GM12878 (cell line): ENCODE data around the gene ATP8A1. TPM values are rescaled to one million over a fixed set of nuclear protein-coding genes. Genes with fewer than 3 reads are reported as not detected.

Source experiments
- ATAC-seq: fragments of 200-7000 bp; cut with Tn5 transposase; 3 replicates; pipeline ENCODE4 v1.9.1; 2020; ENCODE audit warnings: mild to moderate bottlenecking, moderate library complexity
- BruUV-seq: library from RNA; stranded (reverse); fragments of 400-500 nt; replicated peaks from 2 replicates; lab custom pipeline; 2021; lab: Mats Ljungman, UMichigan
- CTCF ChIA-PET: fragments of 300-600 bp; sonication (Branson Sonifier 250); formaldehyde crosslinking; extraction: SDS; loops from one replicate; lab custom pipeline; 2021; ENCODE audit warnings: inconsistent platforms; lab: Yijun Ruan, JAX
- POLR2A ChIA-PET: fragments of 350-600 bp; formaldehyde crosslinking; extraction: SDS; loops from one replicate; lab custom pipeline; 2021; ENCODE audit warnings: inconsistent platforms; lab: Charles Lee
- RAD21 ChIA-PET: fragments of 300-600 bp; sonication (Branson Sonifier 250); formaldehyde crosslinking; loops from one replicate; lab custom pipeline; 2023; ENCODE audit warnings: antibody characterized with exemption; ENCODE audit not compliant: unreplicated experiment; lab: Charles Lee
- SMC1A ChIA-PET: fragments of 300-600 bp; sonication (Branson Sonifier 250); formaldehyde crosslinking; loops from one replicate; lab custom pipeline; 2023; ENCODE audit not compliant: unreplicated experiment, uncharacterized antibody; lab: Charles Lee
- DNase-seq: peaks from one replicate; pipeline ENCODE4 v3.0.0-alpha.2; 2011; ENCODE audit warnings: low read depth, low spot score
- FAIRE-seq: peaks from 3 replicates; lab custom pipeline; 2011; peaks lifted over from hg19 to GRCh38; lab: Jason Lieb, UNC
- H2AFZ ChIP-seq: 2 replicates; pipeline ENCODE4 v1.6.0; 2011; ENCODE audit warnings: low read depth, low read length, control low read depth; ENCODE audit not compliant: control insufficient read depth
- H3K27ac ChIP-seq: 2 replicates; pipeline ENCODE4 v1.5.1; 2011; ENCODE audit warnings: control low read depth; ENCODE audit not compliant: control insufficient read depth, insufficient read depth
- H3K27me3 ChIP-seq, 2 experiments: replicated peaks in 1 of 2; 2 replicates each; pipeline versions ENCODE4 v1.6.0 to v1.6.1; 2011; ENCODE audit warnings: low read length in 1 of 2; ENCODE audit not compliant: control insufficient read depth in 2 of 2, insufficient read depth in 2 of 2
- H3K36me3 ChIP-seq, 2 experiments: 2 replicates each; pipeline ENCODE4 v1.5.1; 2011; ENCODE audit warnings: low read length in 1 of 2; ENCODE audit not compliant: control insufficient read depth in 2 of 2, insufficient read depth in 2 of 2
- H3K4me1 ChIP-seq: 2 replicates; pipeline ENCODE4 v1.6.1; 2011; ENCODE audit warnings: mild to moderate bottlenecking, low read length, moderate library complexity, mixed read lengths; ENCODE audit not compliant: control insufficient read depth, insufficient read depth
- H3K4me2 ChIP-seq: 2 replicates; pipeline ENCODE4 v1.6.0; 2011; ENCODE audit warnings: control low read depth; ENCODE audit not compliant: control insufficient read depth, insufficient read depth
- H3K4me3 ChIP-seq: fragments of 200-600 bp; sonication (generic); 2 replicates; pipeline ENCODE4 v1.5.1; 2016
- H3K79me2 ChIP-seq: 2 replicates; pipeline ENCODE4 v1.6.0; 2011; ENCODE audit warnings: low read length; ENCODE audit not compliant: control insufficient read depth, insufficient read depth
- H3K9ac ChIP-seq: 2 replicates; pipeline ENCODE4 v1.8.0; 2011; ENCODE audit warnings: low read length, control low read depth, mixed read lengths; ENCODE audit not compliant: control insufficient read depth, insufficient read depth
- H3K9me3 ChIP-seq: replicated peaks from 3 replicates; pipeline ENCODE4 v1.5.1; 2011; ENCODE audit warnings: mild to moderate bottlenecking, low read length; ENCODE audit not compliant: control insufficient read depth, insufficient read depth
- H4K20me1 ChIP-seq: 2 replicates; pipeline ENCODE4 v1.6.0; 2011; ENCODE audit not compliant: control insufficient read depth, insufficient read depth
- ATF7 ChIP-seq: fragments of 450-650 bp; IDR thresholded peaks from 2 replicates; pipeline ENCODE4 v1.6.1; 2016; ENCODE audit warnings: low read depth, mild to moderate bottlenecking
- BCL11A ChIP-seq: IDR thresholded peaks from 2 replicates; pipeline ENCODE4 v1.6.1; 2011; ENCODE audit warnings: low read depth, low read length
- CHD2 ChIP-seq: IDR thresholded peaks from 2 replicates; pipeline ENCODE4 v1.6.1; 2011; ENCODE audit warnings: low read depth, low read length, improper control_type of control experiment, borderline replicate concordance
- DPF2 ChIP-seq: fragments of 450-650 bp; IDR thresholded peaks from 2 replicates; pipeline ENCODE4 v1.6.1; 2017; ENCODE audit warnings: mild to moderate bottlenecking
- IKZF1 ChIP-seq: fragments of 450-650 bp; conservative IDR thresholded peaks from 2 replicates; pipeline ENCODE4 v1.6.1; 2017; ENCODE audit warnings: antibody characterized with exemption, mild to moderate bottlenecking
- JUNB ChIP-seq: IDR thresholded peaks from 2 replicates; pipeline ENCODE4 v1.6.1; 2016; ENCODE audit warnings: antibody characterized with exemption, mild to moderate bottlenecking
- KAT2A ChIP-seq: conservative IDR thresholded peaks from 2 replicates; pipeline ENCODE4 v1.6.1; 2011; ENCODE audit warnings: low read depth, low read length; ENCODE audit not compliant: control insufficient read depth
- KLF5 ChIP-seq: fragments of 450-650 bp; IDR thresholded peaks from 2 replicates; pipeline ENCODE4 v1.6.1; 2014; ENCODE audit warnings: mild to moderate bottlenecking; ENCODE audit not compliant: partially characterized antibody
- PAX8 ChIP-seq: fragments of 450-650 bp; IDR thresholded peaks from 2 replicates; pipeline ENCODE4 v1.6.1; 2017; ENCODE audit warnings: mild to moderate bottlenecking, moderate library complexity
- RAD51 ChIP-seq: fragments of 450-650 bp; IDR thresholded peaks from 2 replicates; pipeline ENCODE4 v1.6.1; 2016; ENCODE audit warnings: moderate library complexity, mild to moderate bottlenecking, inconsistent platforms
- SMARCA5 ChIP-seq: fragments of 450-650 bp; IDR thresholded peaks from 2 replicates; pipeline ENCODE4 v1.6.1; 2017; ENCODE audit warnings: mild to moderate bottlenecking
- TARDBP ChIP-seq: IDR thresholded peaks from 2 replicates; pipeline ENCODE4 v1.6.1; 2016; ENCODE audit warnings: borderline replicate concordance
- TCF3 ChIP-seq: IDR thresholded peaks from 2 replicates; pipeline ENCODE4 v1.6.1; 2012; ENCODE audit warnings: low read depth, mild to moderate bottlenecking, low read length, borderline replicate concordance; ENCODE audit not compliant: insufficient read depth
- WRNIP1 ChIP-seq: IDR thresholded peaks from 2 replicates; pipeline ENCODE4 v1.6.1; 2011; ENCODE audit warnings: low read depth, low read length, improper control_type of control experiment, borderline replicate concordance
- ZNF622 ChIP-seq: fragments of 450-650 bp; IDR thresholded peaks from 2 replicates; pipeline ENCODE4 v1.6.1; 2017; ENCODE audit warnings: mild to moderate bottlenecking, inconsistent platforms
- WGBS: methylation state at CpG from one replicate; pipeline ENCODE4 v1.1.6; 2016; ENCODE audit warnings: low lambda C conversion rate; ENCODE audit not compliant: insufficient replicate concordance, insufficient coverage; ENCODE audit errors: missing lambda C conversion rate; 5-methylcytosine and 5-hydroxymethylcytosine counted together
- in situ Hi-C: fragments of 300-500 bp; cut with MboI; formaldehyde crosslinking; loops from 9 replicates; pipeline ENCODE4 v1.14.3; 2018; ENCODE audit warnings: mixed read lengths
- intact Hi-C: fragments of 100-400 bp; cut with micrococcal nuclease; formaldehyde crosslinking; loops from one replicate; pipeline ENCODE4 v1.14.2; 2022; ENCODE audit not compliant: unreplicated experiment
- polyA plus RNA-seq, 11 experiments: library from polyadenylated mRNA; depleted of rRNA in 4 of 11; unstranded in 6 of 11; stranded (reverse) in 5 of 11; fragments of >200 nt; fragmentation: Nextera tagmentation in 4 of 11; fragmentation: Illumina TruSeq in 1 of 11; extraction: Ambion mirVana in 4 of 11; extraction: Trizol in 1 of 11; gene quantifications; 1 replicate in 1 of 11; 2 replicates in 10 of 11; pipeline versions ENCODE4 v1.2.1 to v1.2.3, GENCODE V29; 2011 to 2016; ENCODE audit warnings: inconsistent platforms in 2 of 11, missing spikeins in 2 of 11, low read depth in 1 of 11
- total RNA-seq, 4 experiments: library from RNA; depleted of rRNA in 3 of 4; stranded (reverse); fragments of >200 nt in 3 of 4; fragmentation: Illumina TruSeq in 1 of 4; extraction: Trizol in 1 of 4; gene quantifications; 2 replicates each; pipeline versions ENCODE4 v1.2.1 to v1.2.3, GENCODE V29; 2013 to 2021
- TF ChIP-seq, protein P1 (sequence below): fragments of 450-650 bp; IDR thresholded peaks from 2 replicates; pipeline ENCODE4 v1.6.1; 2016; ENCODE audit warnings: mild to moderate bottlenecking, moderate library complexity, borderline replicate concordance
- TF ChIP-seq, protein P2 (sequence below): fragments of 450-650 bp; IDR thresholded peaks from 2 replicates; pipeline ENCODE4 v1.6.1; 2017; ENCODE audit warnings: borderline replicate concordance
- TF ChIP-seq, protein P3 (sequence below): fragments of 450-650 bp; IDR thresholded peaks from 2 replicates; pipeline ENCODE4 v1.6.1; 2017; ENCODE audit warnings: mild to moderate bottlenecking

ATP8A1 gene
- total and polyA plus RNA-seq, 10 of the 15 experiments (the other 5 are each of a cell fraction or from before 2014, with no cell fraction given) = 9.0 to 116 (median 37.3) TPM

DNA sequence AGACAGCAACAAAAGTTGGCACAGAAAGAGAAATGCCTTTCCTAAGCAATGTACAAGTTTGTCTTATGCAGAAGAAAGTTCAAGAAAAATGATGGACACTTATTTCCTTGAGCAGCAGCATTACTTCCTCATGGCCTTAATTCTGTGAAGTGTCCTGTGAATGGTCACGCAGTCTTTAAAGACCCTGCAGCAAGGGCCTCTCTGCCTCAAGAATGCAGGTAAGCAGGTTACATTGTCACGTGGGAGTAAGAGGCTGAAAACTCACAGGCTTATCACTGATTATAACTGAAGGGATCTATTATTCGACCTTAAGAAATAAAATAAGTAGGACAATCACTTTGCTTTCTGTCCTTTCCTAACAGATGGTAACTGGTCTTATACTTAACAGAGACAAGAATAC, 109.1 kb downstream of the ATP8A1 start:
- in situ Hi-C loops = no loop called here
- no peaks in the 10 kb centered on the region for H3K79me2 ChIP-seq
- DNase-seq (no peak), ATAC-seq (no peak), FAIRE-seq (no peak)
- POLR2A ChIA-PET = interaction anchor here (1.1 kb wide), 1 partner anchor 74 kb away, joined by 3 read pairs; no protein-coding TSS in a partner anchor
- no peaks in the 10 kb centered on the region for H3K27me3 ChIP-seq
- RAD21 ChIA-PET = no interaction called here
- SMC1A ChIA-PET = no interaction called here
- H2AFZ ChIP-seq = no peak overlapping the region
- H3K4me1 ChIP-seq = no peaks in the 10 kb centered on the region
- 97% methylated on average over 3 of the region's 3 CpGs for WGBS
- no peaks in the 10 kb centered on the region for H3K9me3 ChIP-seq
- H3K4me3 ChIP-seq = no peak overlapping the region
- TF ChIP-seq IKZF1 (no peak), ATF7 (no peak), ZNF622 (no peak), PAX8 (no peak), KAT2A (no peak), BCL11A (no peak), SMARCA5 (no peak), TARDBP (no peak), TCF3 (no peak), RAD51 (no peak), JUNB (no peak), CHD2 (no peak), WRNIP1 (no peak), DPF2 (no peak), KLF5 (no peak)
- TF ChIP-seq, protein P1, sequence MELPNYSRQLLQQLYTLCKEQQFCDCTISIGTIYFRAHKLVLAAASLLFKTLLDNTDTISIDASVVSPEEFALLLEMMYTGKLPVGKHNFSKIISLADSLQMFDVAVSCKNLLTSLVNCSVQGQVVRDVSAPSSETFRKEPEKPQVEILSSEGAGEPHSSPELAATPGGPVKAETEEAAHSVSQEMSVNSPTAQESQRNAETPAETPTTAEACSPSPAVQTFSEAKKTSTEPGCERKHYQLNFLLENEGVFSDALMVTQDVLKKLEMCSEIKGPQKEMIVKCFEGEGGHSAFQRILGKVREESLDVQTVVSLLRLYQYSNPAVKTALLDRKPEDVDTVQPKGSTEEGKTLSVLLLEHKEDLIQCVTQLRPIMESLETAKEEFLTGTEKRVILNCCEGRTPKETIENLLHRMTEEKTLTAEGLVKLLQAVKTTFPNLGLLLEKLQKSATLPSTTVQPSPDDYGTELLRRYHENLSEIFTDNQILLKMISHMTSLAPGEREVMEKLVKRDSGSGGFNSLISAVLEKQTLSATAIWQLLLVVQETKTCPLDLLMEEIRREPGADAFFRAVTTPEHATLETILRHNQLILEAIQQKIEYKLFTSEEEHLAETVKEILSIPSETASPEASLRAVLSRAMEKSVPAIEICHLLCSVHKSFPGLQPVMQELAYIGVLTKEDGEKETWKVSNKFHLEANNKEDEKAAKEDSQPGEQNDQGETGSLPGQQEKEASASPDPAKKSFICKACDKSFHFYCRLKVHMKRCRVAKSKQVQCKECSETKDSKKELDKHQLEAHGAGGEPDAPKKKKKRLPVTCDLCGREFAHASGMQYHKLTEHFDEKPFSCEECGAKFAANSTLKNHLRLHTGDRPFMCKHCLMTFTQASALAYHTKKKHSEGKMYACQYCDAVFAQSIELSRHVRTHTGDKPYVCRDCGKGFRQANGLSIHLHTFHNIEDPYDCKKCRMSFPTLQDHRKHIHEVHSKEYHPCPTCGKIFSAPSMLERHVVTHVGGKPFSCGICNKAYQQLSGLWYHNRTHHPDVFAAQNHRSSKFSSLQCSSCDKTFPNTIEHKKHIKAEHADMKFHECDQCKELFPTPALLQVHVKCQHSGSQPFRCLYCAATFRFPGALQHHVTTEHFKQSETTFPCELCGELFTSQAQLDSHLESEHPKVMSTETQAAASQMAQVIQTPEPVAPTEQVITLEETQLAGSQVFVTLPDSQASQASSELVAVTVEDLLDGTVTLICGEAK = no peak
- TF ChIP-seq, protein P2, sequence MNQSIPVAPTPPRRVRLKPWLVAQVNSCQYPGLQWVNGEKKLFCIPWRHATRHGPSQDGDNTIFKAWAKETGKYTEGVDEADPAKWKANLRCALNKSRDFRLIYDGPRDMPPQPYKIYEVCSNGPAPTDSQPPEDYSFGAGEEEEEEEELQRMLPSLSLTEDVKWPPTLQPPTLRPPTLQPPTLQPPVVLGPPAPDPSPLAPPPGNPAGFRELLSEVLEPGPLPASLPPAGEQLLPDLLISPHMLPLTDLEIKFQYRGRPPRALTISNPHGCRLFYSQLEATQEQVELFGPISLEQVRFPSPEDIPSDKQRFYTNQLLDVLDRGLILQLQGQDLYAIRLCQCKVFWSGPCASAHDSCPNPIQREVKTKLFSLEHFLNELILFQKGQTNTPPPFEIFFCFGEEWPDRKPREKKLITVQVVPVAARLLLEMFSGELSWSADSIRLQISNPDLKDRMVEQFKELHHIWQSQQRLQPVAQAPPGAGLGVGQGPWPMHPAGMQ = no peak
- TF ChIP-seq, protein P3, sequence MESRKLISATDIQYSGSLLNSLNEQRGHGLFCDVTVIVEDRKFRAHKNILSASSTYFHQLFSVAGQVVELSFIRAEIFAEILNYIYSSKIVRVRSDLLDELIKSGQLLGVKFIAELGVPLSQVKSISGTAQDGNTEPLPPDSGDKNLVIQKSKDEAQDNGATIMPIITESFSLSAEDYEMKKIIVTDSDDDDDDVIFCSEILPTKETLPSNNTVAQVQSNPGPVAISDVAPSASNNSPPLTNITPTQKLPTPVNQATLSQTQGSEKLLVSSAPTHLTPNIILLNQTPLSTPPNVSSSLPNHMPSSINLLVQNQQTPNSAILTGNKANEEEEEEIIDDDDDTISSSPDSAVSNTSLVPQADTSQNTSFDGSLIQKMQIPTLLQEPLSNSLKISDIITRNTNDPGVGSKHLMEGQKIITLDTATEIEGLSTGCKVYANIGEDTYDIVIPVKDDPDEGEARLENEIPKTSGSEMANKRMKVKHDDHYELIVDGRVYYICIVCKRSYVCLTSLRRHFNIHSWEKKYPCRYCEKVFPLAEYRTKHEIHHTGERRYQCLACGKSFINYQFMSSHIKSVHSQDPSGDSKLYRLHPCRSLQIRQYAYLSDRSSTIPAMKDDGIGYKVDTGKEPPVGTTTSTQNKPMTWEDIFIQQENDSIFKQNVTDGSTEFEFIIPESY = no peak
- CTCF ChIA-PET = no interaction called here
- H4K20me1 ChIP-seq = no peaks in the 10 kb centered on the region
- H3K27ac ChIP-seq = no peak overlapping the region
- no peak overlapping the region for H3K9ac ChIP-seq
- no peak overlapping the region for H3K4me2 ChIP-seq
- intact Hi-C loops = no loop called here
- no TSS peak for BruUV-seq
- H3K36me3 ChIP-seq = peaks cover 0 to 6% of the 10 kb centered on the region in 2 experiments; a peak in 2 of 4 replicates
